HCT116 (cell line): ENCODE measurements around the gene COL19A1. TPM values are rescaled to one million over a fixed set of nuclear protein-coding genes. Genes with fewer than 3 reads are reported as not detected.

ENCODE experiments used
- ATAC-seq: fragments of 200-7000 bp; cut with Tn5 transposase; 2 replicates; pipeline ENCODE4 v1.9.1; 2020; ENCODE audit warnings: mild to moderate bottlenecking, moderate library complexity
- BruUV-seq: library from RNA; stranded (reverse); fragments of 400-500 nt; replicated peaks from 2 replicates; lab custom pipeline; 2021; lab: Mats Ljungman, UMichigan
- CTCF ChIA-PET: fragments of 300-600 bp; sonication (Branson Sonifier 250); formaldehyde crosslinking; loops from one replicate; lab custom pipeline; 2021; ENCODE audit warnings: antibody characterized with exemption; lab: Charles Lee
- POLR2A ChIA-PET: fragments of 300-600, 350-600 bp; sonication (Branson Sonifier 250); formaldehyde crosslinking; loops from one replicate; lab custom pipeline; 2021; ENCODE audit warnings: antibody characterized with exemption; lab: Charles Lee
- RAD21 ChIA-PET, 2 experiments: fragments of 300-600 bp; sonication (Branson Sonifier 250); formaldehyde crosslinking; loops; one replicate each; lab custom pipeline; 2023; ENCODE audit warnings: low total read pairs in 2 of 2; ENCODE audit not compliant: uncharacterized antibody in 2 of 2, unreplicated experiment in 2 of 2, low non-redundant PET in 1 of 2; lab: Charles Lee
- DNase-seq: peaks from one replicate; pipeline ENCODE4 v3.0.0-alpha.2; 2010; ENCODE audit warnings: low read depth, low spot score
- H2AFZ ChIP-seq: fragments of 200-600 bp; shearing (Covaris generic), sonication (generic); 2 replicates; pipeline ENCODE4 v1.6.1; 2017; ENCODE audit warnings: low read depth, mixed run types, mixed read lengths, antibody characterized with exemption, low read length; ENCODE audit not compliant: poor library complexity, severe bottlenecking
- H3K27ac ChIP-seq: 2 replicates; pipeline ENCODE4 v1.5.1; 2012; ENCODE audit warnings: low read depth, low read length
- H3K27me3 ChIP-seq: fragments of 200-600 bp; sonication (generic); 2 replicates; pipeline ENCODE4 v1.6.1; 2016; ENCODE audit warnings: mixed run types, low read length, mixed read lengths; ENCODE audit not compliant: insufficient read depth
- H3K36me3 ChIP-seq, 2 experiments: fragments of 200-500 bp in 1 of 2; fragments of 200-600 bp in 1 of 2; sonication (Bioruptor generic) in 1 of 2; sonication (generic) in 1 of 2; 2 replicates each; pipeline versions ENCODE4 v1.5.1 to v1.6.1; 2014 to 2016; ENCODE audit warnings: low read length in 2 of 2, inconsistent platforms in 1 of 2, mixed read lengths in 1 of 2, mixed run types in 1 of 2; ENCODE audit not compliant: insufficient read depth in 2 of 2, control insufficient read depth in 1 of 2
- H3K4me1 ChIP-seq, 2 experiments: fragments of 200-600 bp in 1 of 2; sonication (generic) in 1 of 2; 2 replicates each; pipeline versions ENCODE4 v1.5.1 to v1.6.1; 2012 to 2017; ENCODE audit warnings: low read length in 2 of 2, inconsistent platforms in 1 of 2, mild to moderate bottlenecking in 1 of 2, mixed read lengths in 1 of 2, mixed run types in 1 of 2, moderate library complexity in 1 of 2; ENCODE audit not compliant: insufficient read depth in 2 of 2, control insufficient read depth in 1 of 2
- H3K4me2 ChIP-seq: fragments of 200-600 bp; sonication (generic); 2 replicates; pipeline ENCODE4 v1.6.1; 2017; ENCODE audit warnings: mixed run types, low read length, mixed read lengths
- H3K4me3 ChIP-seq, 2 experiments: fragments of 200-600 bp in 1 of 2; sonication (generic) in 1 of 2; replicated peaks in 1 of 2; 2 replicates each; pipeline ENCODE4 v1.5.1; 2011 to 2016; ENCODE audit warnings: low read length in 2 of 2, control low read depth in 1 of 2, low read depth in 1 of 2, mild to moderate bottlenecking in 1 of 2, mixed read lengths in 1 of 2, mixed run types in 1 of 2
- H3K79me2 ChIP-seq: fragments of 200-600 bp; sonication (generic); 2 replicates; pipeline ENCODE4 v1.6.1; 2017; ENCODE audit warnings: mild to moderate bottlenecking, mixed run types, low read length, moderate library complexity, mixed read lengths; ENCODE audit not compliant: insufficient read depth
- H3K9ac ChIP-seq: fragments of 200-600 bp; sonication (generic); 2 replicates; pipeline ENCODE4 v1.6.1; 2016; ENCODE audit warnings: low read length, mixed read lengths
- H3K9me2 ChIP-seq: fragments of 200-600 bp; sonication (generic), shearing (Covaris generic); 2 replicates; pipeline ENCODE4 v1.6.1; 2017; ENCODE audit warnings: mixed run types, mild to moderate bottlenecking, moderate library complexity; ENCODE audit not compliant: insufficient read depth
- H3K9me3 ChIP-seq, 2 experiments: fragments of 200-500 bp in 1 of 2; fragments of 200-600 bp in 1 of 2; sonication (Bioruptor generic) in 1 of 2; sonication (generic) in 1 of 2; 2 replicates each; pipeline ENCODE4 v1.6.1; 2014 to 2017; ENCODE audit warnings: low read length in 2 of 2, mixed read lengths in 2 of 2, inconsistent platforms in 1 of 2, low read depth in 1 of 2, mild to moderate bottlenecking in 1 of 2, mixed run types in 1 of 2, moderate library complexity in 1 of 2; ENCODE audit not compliant: control insufficient read depth in 1 of 2, insufficient read depth in 1 of 2
- H4K20me1 ChIP-seq: fragments of 200-600 bp; sonication (generic), shearing (Covaris generic); 2 replicates; pipeline ENCODE4 v1.6.1; 2017; ENCODE audit warnings: mixed run types, mild to moderate bottlenecking, moderate library complexity; ENCODE audit not compliant: insufficient read depth
- ATF3 ChIP-seq: IDR thresholded peaks from 2 replicates; pipeline ENCODE4 v1.6.1; 2012
- CBX3 ChIP-seq: IDR thresholded peaks from 2 replicates; pipeline ENCODE4 v1.6.1; 2012; ENCODE audit warnings: low read depth
- EGR1 ChIP-seq: IDR thresholded peaks from 2 replicates; pipeline ENCODE4 v1.6.1; 2012; ENCODE audit warnings: low read depth
- EZH2 ChIP-seq: fragments of 200-600 bp; sonication (generic); IDR thresholded peaks from 2 replicates; pipeline ENCODE4 v1.6.1; 2017; ENCODE audit warnings: antibody characterized with exemption, mixed run types
- FOSL1 ChIP-seq: IDR thresholded peaks from 2 replicates; pipeline ENCODE4 v1.6.1; 2012; ENCODE audit warnings: low read depth
- POLR2A ChIP-seq: IDR thresholded peaks from 2 replicates; pipeline ENCODE4 v1.7.0; 2011; ENCODE audit warnings: borderline replicate concordance; ENCODE audit not compliant: insufficient read depth, insufficient read length; ENCODE audit errors: extremely low read depth
- POLR2AphosphoS5 ChIP-seq: IDR thresholded peaks from 2 replicates; pipeline ENCODE4 v1.6.1; 2011; ENCODE audit warnings: mild to moderate bottlenecking, low read depth, low read length, moderate library complexity
- RAD21 ChIP-seq: IDR thresholded peaks from 2 replicates; pipeline ENCODE4 v1.6.1; 2012; ENCODE audit warnings: low read depth, mild to moderate bottlenecking
- SIN3A ChIP-seq: IDR thresholded peaks from 2 replicates; pipeline ENCODE4 v1.6.1; 2012; ENCODE audit warnings: low read depth
- SP1 ChIP-seq: IDR thresholded peaks from 2 replicates; pipeline ENCODE4 v1.6.1; 2012; ENCODE audit warnings: low read depth
- TCF7L2 ChIP-seq: IDR thresholded peaks from 2 replicates; pipeline ENCODE4 v1.7.0; 2011; ENCODE audit warnings: borderline replicate concordance, inconsistent platforms; ENCODE audit not compliant: insufficient read depth, insufficient read length; ENCODE audit errors: extremely low read depth
- YY1 ChIP-seq: IDR thresholded peaks from 2 replicates; pipeline ENCODE4 v1.6.1; 2011; ENCODE audit warnings: low read length, low read depth, moderate library complexity, mild to moderate bottlenecking; ENCODE audit not compliant: insufficient replicate concordance; ENCODE audit errors: extremely low read depth
- ZFX ChIP-seq: fragments of 450-650 bp; IDR thresholded peaks from 2 replicates; pipeline ENCODE4 v1.6.1; 2017
- ZNF274 ChIP-seq: fragments of 200-500 bp; sonication (Bioruptor generic); IDR thresholded peaks from 2 replicates; pipeline ENCODE4 v1.6.1; 2014; ENCODE audit warnings: mild to moderate bottlenecking, low read depth, low read length, inconsistent platforms
- intact Hi-C: fragments of 100-400 bp; cut with micrococcal nuclease; formaldehyde crosslinking; loops from 2 replicates; pipeline ENCODE4 v1.10.0; 2022
- total RNA-seq: library from RNA; stranded (reverse); gene quantifications from one replicate; pipeline ENCODE4 v1.2.1, GENCODE V29; 2021; ENCODE audit not compliant: unreplicated experiment
- TF ChIP-seq, protein P1 (sequence below): IDR thresholded peaks from 2 replicates; pipeline ENCODE4 v1.6.1; 2012

Gene COL19A1
- total RNA-seq, 1 experiment from 2014 or later = not detected

- no peak for TF ChIP-seq TCF7L2
- no peak for TF ChIP-seq CBX3
- no peak for TF ChIP-seq FOSL1
- no peak for TF ChIP-seq ZNF274
- TF ChIP-seq, protein P1, sequence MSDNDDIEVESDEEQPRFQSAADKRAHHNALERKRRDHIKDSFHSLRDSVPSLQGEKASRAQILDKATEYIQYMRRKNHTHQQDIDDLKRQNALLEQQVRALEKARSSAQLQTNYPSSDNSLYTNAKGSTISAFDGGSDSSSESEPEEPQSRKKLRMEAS = no peak
- no peak for TF ChIP-seq POLR2A
- TF ChIP-seq EZH2 = no peak
- TF ChIP-seq SIN3A = no peak
- TF ChIP-seq YY1 = no peak
- no peak for TF ChIP-seq EGR1
- no peak for TF ChIP-seq ZFX
- TF ChIP-seq SP1 = no peak
- no peak for TF ChIP-seq RAD21
- no peak for TF ChIP-seq ATF3
Observed at GRCh38 chr6:69937402-69938136, 71.2 kb downstream of the COL19A1 start (continued).

DNA sequence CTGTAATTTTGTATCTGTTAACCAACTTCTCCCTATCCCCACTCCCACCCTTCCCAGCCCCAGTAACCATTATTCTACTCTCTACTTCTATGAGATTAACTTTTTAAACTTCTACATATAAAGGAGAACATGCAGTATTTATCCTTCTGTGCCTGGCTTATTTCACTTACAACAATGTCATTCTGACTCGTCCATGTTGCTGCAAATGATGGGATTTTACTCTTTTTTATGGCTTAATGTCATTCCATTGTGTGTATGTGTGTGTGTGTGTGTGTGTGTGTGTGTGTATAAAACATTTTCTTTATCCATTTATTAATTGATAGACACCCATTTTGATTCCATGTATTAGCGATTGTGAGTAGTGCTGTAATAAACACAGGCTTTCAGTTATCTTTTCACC is 76.1 kb downstream of the COL19A1 start:
- no peak for ATAC-seq
- no peak overlapping the region for H3K4me2 ChIP-seq
- intact Hi-C loops = no loop called here
- TF ChIP-seq SP1 (no peak), POLR2AphosphoS5 (no peak)
- H4K20me1 ChIP-seq = no peaks in the 10 kb centered on the region
- no peaks in the 10 kb centered on the region for H3K4me1 ChIP-seq
- ChIA-PET RAD21 (no interaction called here), CTCF (no interaction called here), POLR2A (no interaction called here)
- H3K36me3 ChIP-seq = no peaks in the 10 kb centered on the region
- no peak overlapping the region for H3K9ac ChIP-seq
- H3K4me3 ChIP-seq = no peak overlapping the region
- H3K27ac ChIP-seq = no peak overlapping the region
- no peak overlapping the region for H2AFZ ChIP-seq
- peaks cover 6% of the 10 kb centered on the region; the same call in 1 of the 2 replicates for H3K27me3 ChIP-seq
- H3K9me2 ChIP-seq = no peaks in the 10 kb centered on the region
- no peaks in the 10 kb centered on the region for H3K9me3 ChIP-seq
- BruUV-seq = no TSS peak
- no peaks in the 10 kb centered on the region for H3K79me2 ChIP-seq
- no peak for DNase-seq
